Adrenal gland (tissue), 5 donors: ENCODE data around the gene GPRC5C.

Source experiments
- CTCF ChIP-seq, 6 experiments: fragments of 450-650 bp in 4 of 6; fragments of 200-600 bp in 2 of 6; sonication (generic) in 1 of 6; IDR thresholded peaks; 1 replicate in 5 of 6; 2 replicates in 1 of 6; pipeline versions ENCODE4 v1.5.1 to v1.8.0; 2016 to 2021; ENCODE audit warnings: antibody characterized with exemption in 6 of 6, mild to moderate bottlenecking in 2 of 6, moderate library complexity in 1 of 6
- POLR2A ChIP-seq, 2 donors: fragments of 450-650 bp; IDR thresholded peaks; one replicate each; pipeline ENCODE4 v1.6.1; 2017; ENCODE audit warnings: antibody characterized with exemption in 2 of 2, mild to moderate bottlenecking in 2 of 2, moderate library complexity in 1 of 2
- donor health status: DM: no; HTN: no; CAD: no.

- TF ChIP-seq CTCF (IDR thresholded peaks at IDR 0.05) (no peak), POLR2A (IDR thresholded peaks at IDR 0.05) (no peak)
Measured at GRCh38 chr17:74475189-74475588, 43.3 kb downstream of the GPRC5C start.
